Fibroblast of lung (primary cell): Measurements from ENCODE around the gene PAQR5.

Experiments used
- CTCF ChIP-seq, 2 donors: IDR thresholded peaks in 1 of 2; conservative IDR thresholded peaks in 1 of 2; 1 replicate in 1 of 2; 2 replicates in 1 of 2; pipeline ENCODE4 v1.5.1; 2011 to 2012; ENCODE audit warnings: low read length in 2 of 2, control low read depth in 1 of 2, inconsistent platforms in 1 of 2, low read depth in 1 of 2, mild to moderate bottlenecking in 1 of 2
- EZH2 ChIP-seq: IDR thresholded peaks from 2 replicates; pipeline ENCODE4 v1.5.1; 2012; ENCODE audit warnings: low read length, control low read depth, mild to moderate bottlenecking; ENCODE audit errors: missing control alignments

DNA sequence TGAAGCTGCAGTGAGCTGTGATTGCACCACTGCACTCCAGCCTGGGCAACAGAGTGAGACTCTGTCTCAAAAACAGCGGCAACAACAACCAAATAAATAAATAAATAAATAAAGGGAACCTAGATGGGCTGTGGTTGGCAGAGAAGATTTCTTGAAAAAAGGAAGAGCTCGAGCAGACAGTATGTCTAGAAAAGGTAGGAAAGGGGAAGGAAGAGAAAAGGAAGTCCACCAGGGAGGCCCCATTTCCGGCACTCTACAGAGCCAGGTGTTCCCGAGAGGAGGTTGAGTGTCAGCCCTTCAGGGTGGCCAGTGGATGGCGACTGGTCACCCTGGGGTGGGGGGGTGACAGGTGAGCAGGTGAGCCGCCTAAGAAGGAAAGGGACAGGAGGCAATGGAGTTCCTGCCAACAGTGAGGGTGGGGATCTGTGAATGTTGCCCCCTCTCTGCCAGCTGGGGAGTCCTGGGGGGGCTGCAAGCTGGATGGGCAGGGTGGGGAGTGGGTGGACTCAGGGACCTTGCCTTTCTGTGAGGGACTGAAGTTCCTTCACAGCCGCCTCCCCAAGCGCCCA is 14.8 kb downstream of the PAQR5 start:
- no peak for TF ChIP-seq CTCF (conservative IDR thresholded peaks at IDR 0.05 in 1 of 2, IDR thresholded peaks at IDR 0.05 in 1 of 2; ENCODE audit: low read depth in 1 of 2, low read length in 2 of 2)
- TF ChIP-seq EZH2, result no peak
